RCC 7860 (cell line): ENCODE results near the gene FAM162B.
A peak's percentile ranks its signal among the peaks of the same experiment; 100 is the strongest.
"Not testable (repeated sequence)": the region's sequence is repeated elsewhere in the genome, so short reads cannot be mapped to it uniquely, and the experiment has no call there.

Experiments
- DNase-seq: peaks from one replicate; pipeline ENCODE4 v3.0.0-alpha.2; 2015; ENCODE audit warnings: low spot score
- FAIRE-seq: peaks from 2 replicates; lab custom pipeline; 2012; peaks lifted over from hg19 to GRCh38; lab: Jason Lieb, UNC

Gene FAM162B

GRCh38 chr6:116764961-116765841, at the start of gene FAM162B:
FAM162B (minus strand) TSS chr6:116765719; CDS start chr6:116765576, 143 bp downstream.
- DNase-seq: no peak
- no peak for FAIRE-seq

- DNase-seq (no peak), FAIRE-seq (no peak)
These were observed 46.6 kb upstream of the FAM162B start for GRCh38 chr6:116812051-116812650.

GRCh38 chr6:116801971-116802370, 36.5 kb upstream of the FAM162B start:
- DNase-seq (no peak), FAIRE-seq (no peak)

GRCh38 chr6:116799945-116800344, 34.4 kb upstream of the FAM162B start:
- FAIRE-seq (no peak), DNase-seq (no peak)

- DNase-seq (no peak), FAIRE-seq (no peak)
These were observed 32.1 kb upstream of the FAM162B start for GRCh38 chr6:116797585-116797984.

GRCh38 chr6:116793224-116793623, 27.7 kb upstream of the FAM162B start:
- no peak for FAIRE-seq

GRCh38 chr6:116783852-116784251, 18.3 kb upstream of the FAM162B start:
- DNase-seq: no peak
- FAIRE-seq: no peak

More at GRCh38 chr6:116793224-116793623, 27.7 kb upstream of the FAM162B start:
- DNase-seq: no peak

- peak; percentile 32 for DNase-seq
- peak; percentile 58 for FAIRE-seq
These were observed 14.2 kb upstream of the FAM162B start for GRCh38 chr6:116779573-116780164.

GRCh38 chr6:116773886-116774285, 8.4 kb upstream of the FAM162B start:
- DNase-seq: no peak
- FAIRE-seq: no peak

- FAIRE-seq (no peak), DNase-seq (no peak)
These were observed 6.9 kb upstream of the FAM162B start for GRCh38 chr6:116772450-116772849.

- DNase-seq (no peak), FAIRE-seq (no peak)
These were observed 2.2 kb upstream of the FAM162B start for GRCh38 chr6:116767715-116768114.

GRCh38 chr6:116766506-116767176, 1.1 kb upstream of the FAM162B start:
- DNase-seq (no peak), FAIRE-seq (no peak)

GRCh38 chr6:116764629-116764960, 924 bp downstream of the FAM162B start:
- FAIRE-seq: no peak
- no peak for DNase-seq

GRCh38 chr6:116763906-116764628, 1.5 kb downstream of the FAM162B start:
- DNase-seq: no peak

GRCh38 chr6:116763048-116763447, 2.5 kb downstream of the FAM162B start:
- FAIRE-seq (no peak), DNase-seq (no peak)

More at GRCh38 chr6:116763906-116764628, 1.5 kb downstream of the FAM162B start:
- FAIRE-seq: no peak

- DNase-seq (no peak), FAIRE-seq (no peak)
These were observed 3.3 kb downstream of the FAM162B start for GRCh38 chr6:116762235-116762634.

GRCh38 chr6:116761779-116762178, 3.7 kb downstream of the FAM162B start:
- DNase-seq (no peak), FAIRE-seq (no peak)

- no peak for DNase-seq
- no peak for FAIRE-seq
These were observed 20.3 kb downstream of the FAM162B start for GRCh38 chr6:116745176-116745575.

- FAIRE-seq: no peak
These were observed 23.9 kb downstream of the FAM162B start for GRCh38 chr6:116741571-116741970.

GRCh38 chr6:116740486-116740885, 25.0 kb downstream of the FAM162B start:
- FAIRE-seq, DNase-seq: not testable (repeated sequence)

More at GRCh38 chr6:116741571-116741970, 23.9 kb downstream of the FAM162B start:
- DNase-seq: no peak
